Activated T-cell treated with anti-CD3 and anti-CD28 coated beads for 1 hour (primary cell): ENCODE measurements around the gene GATD1.
A peak's percentile ranks its signal among the peaks of the same experiment; 100 is the strongest.

Experiments
- DNase-seq: peaks from one replicate; pipeline ENCODE4 v3.0.0-alpha.2; 2020; ENCODE audit warnings: low read depth

The GATD1 gene, protein sequence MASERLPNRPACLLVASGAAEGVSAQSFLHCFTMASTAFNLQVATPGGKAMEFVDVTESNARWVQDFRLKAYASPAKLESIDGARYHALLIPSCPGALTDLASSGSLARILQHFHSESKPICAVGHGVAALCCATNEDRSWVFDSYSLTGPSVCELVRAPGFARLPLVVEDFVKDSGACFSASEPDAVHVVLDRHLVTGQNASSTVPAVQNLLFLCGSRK

DNA sequence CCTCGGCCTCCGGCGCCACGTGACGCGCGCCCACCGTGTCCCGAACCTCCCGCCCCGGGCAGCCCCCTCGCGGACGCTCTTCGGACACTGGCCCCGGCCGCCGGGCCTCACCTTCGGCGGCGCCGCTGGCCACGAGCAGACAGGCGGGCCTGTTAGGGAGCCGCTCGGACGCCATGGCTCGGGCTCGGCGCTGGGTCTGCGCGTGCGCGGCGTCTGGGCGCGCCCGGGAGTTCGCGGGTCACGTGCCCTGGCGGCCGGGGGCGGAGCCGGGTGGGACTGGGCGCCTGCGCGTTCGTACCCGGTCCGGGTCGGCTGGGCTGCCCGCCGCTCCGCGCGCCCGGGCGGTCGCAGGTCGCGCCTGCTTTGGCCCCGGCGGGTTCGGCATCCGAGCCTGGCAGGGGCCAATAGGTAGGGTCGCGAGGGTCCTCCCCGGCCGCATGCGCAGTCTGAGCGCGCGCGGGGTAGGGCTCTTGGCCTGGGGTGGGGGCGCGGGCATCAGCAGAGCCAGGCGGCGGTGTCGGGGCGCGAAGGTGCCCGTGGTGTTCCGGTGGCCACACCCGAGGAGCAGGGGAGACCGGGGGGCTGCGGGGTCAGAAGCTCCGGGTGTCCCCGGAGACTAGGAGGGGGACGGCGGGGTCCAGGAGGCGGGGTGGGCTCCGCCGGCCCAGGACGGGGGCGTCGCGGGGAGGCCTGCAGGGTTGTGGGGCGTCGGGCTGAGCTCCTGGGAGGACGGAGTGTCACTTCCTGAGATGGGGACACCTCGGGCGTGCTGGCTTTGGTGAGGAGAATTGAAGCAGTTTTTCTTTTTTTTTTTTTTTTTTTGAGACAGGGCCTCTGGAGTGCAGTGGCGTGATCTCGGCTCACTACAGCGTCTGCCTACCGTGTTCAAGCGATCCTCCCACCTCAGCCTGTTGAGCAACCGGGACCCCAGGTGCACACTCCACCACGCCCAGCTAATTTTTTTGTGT is at the start of gene GATD1:
Gene GATD1 (minus strand): TSS at position 200 of the 968 bp plus-strand sequence. CDS start 25 bp downstream, at position 175.
- peak; percentile 92 for DNase-seq

DNA sequence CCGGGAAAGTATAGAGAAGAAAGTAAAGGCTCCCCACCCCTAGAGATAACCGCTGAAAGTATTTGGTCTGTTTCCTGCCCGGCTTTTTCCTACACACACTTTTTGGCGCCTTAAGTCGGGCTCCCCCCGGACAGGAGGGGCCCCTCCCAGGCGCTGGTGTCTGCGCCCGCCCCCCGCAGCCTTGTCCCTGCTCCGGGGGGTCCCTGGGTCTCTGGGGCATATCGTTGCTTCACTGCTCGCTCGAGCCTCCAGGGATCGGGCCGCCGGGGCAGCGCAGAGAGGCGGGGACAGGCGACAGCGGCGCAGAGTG is 49.5 kb upstream of the GATD1 start:
- DNase-seq, result no peak

DNA sequence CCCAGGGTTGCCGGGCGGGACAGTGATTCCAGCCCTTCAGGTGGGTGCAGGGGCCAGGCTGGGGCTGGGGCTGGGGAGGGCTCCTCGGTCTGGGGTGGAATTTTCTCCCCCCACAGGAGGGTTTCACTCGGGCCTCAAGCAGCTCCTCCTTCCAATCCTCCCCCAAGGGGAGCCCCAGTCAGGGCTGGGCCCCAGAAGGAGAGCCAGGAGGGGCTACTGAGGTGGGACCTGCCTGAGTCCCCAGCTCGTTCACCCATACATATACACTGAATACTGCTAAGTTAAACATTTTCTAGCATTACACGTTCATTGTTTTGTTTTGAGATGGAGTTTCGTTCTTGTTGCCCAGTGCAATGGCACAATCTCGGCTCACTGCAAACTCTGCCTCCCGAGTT is 48.9 kb upstream of the GATD1 start:
- no peak for DNase-seq

DNA sequence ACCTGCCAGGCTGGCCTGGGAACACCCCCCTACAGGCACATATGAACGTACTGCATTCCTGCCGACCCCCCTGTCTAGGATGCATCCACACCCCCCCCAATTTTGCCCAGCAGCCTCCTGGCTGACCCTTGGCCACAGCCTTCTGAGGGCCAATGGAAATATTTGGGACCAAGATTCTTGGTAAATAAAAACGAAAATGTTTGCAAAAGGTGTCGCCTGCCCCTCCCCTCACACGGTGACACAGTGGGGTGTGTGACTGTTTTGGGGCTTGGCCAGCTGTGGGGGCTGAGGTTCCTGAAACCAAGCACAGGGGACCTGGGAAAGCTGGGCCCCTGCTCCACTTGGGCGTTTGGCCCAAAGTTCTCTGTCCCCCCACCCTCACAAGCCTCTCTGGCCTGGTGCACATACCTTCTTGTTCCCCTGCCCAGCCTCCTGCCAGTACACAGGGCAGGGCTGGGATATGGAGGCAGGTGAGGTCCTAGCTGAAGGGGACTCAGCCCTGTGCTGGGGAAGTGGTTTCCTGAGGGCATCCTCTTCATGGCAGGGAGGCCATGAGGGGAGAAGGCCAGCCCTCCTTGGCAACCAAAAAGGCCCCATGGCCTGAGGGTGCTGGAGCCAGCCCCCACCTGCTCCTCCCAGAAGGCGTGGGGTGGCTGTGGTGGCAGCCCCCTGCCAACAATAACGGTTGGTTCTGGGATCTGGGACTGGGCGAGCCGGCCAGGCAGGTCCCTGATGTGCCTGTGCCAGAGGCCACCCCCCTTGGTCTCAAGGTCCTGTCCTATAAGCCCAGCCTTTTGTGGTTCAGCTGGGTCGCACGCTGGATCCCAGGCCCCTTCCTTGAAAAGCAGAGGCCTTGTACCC is 48.3 kb upstream of the GATD1 start:
- DNase-seq, result no peak

DNA sequence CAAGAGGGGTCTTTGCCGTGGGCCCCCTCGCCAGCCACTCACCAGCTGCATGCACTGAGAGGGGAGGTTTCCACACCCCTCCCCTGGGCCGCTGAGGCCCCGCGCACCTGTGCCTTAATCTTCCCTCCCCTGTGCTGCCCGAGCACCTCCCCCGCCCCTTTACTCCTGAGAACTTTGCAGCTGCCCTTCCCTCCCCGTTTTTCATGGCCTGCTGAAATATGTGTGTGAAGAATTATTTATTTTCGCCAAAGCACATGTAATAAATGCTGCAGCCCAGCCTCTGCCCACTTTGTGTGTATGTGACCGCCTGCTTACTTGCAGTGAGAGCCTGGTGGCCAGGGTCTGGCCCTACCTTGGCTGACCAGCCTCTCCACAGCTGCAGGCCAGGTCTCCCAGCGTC is 47.7 kb upstream of the GATD1 start:
- no peak for DNase-seq

DNA sequence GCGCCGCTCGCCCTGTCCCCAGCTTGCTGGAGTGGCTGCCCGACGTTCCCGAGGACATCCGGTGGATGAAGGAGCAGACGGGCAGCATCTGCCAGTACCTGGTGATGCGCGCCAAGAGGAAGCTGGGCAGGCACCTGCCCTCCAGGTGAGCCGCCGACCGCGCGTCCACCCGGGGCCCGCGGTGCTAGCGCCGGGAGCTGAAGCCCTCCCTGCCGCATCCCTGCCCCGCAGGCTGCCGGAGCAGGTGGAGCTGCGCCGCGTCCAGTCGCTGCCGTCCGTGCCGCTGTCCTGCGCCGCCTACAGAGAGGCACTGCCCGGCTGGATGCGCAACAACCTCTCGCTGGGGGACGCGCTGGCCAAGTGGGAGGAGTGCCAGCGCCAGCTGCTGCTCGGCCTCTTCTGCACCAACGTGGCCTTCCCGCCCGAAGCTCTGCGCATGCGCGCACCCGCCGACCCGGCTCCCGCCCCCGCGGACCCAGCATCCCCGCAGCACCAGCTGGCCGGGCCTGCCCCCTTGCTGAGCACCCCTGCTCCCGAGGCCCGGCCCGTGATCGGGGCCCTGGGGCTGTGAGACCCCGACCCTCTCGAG is 47.1 kb upstream of the GATD1 start:
- DNase-seq, result no peak

DNA sequence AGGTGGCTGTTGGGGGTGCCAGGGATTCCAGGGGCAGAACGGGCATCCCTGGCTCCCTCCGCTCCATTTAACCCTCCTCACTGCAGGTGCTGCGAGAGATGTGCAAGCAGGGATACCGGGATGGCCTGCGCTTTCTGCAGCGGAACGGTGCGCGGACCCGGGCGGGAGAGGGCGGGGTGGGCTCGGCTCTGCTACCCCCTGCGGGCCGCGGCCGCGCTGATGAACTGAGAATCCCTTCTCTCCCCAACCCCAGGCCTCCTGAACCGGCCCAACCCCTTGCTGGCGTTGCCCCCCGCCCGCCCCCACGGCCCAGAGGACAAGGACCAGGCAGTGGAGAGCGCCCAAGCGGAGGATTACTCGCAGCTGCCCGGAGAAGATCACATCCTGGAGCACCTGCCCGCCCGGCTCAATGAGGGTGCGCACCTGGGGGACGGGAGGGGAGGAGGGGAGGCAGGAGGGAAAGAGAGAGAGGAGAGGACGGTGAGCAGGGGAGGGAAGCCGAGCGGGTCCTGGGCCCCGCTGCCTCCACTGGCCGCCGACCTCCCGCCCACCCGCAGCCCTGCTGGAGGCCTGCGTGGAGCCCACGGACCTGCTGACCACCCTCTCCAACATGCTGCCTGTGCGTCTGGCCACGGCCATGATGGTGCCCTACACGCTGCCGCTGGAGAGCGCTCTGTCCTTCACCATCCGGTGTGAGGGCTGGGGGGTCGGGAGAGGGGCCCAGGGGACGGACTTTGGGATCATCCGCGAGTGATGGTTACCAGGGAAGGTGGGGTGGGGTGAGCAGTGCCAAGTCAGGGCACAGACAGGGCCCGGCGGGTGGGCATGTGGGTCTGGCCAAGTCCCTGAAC is 46.4 kb upstream of the GATD1 start:
- DNase-seq, result no peak

DNA sequence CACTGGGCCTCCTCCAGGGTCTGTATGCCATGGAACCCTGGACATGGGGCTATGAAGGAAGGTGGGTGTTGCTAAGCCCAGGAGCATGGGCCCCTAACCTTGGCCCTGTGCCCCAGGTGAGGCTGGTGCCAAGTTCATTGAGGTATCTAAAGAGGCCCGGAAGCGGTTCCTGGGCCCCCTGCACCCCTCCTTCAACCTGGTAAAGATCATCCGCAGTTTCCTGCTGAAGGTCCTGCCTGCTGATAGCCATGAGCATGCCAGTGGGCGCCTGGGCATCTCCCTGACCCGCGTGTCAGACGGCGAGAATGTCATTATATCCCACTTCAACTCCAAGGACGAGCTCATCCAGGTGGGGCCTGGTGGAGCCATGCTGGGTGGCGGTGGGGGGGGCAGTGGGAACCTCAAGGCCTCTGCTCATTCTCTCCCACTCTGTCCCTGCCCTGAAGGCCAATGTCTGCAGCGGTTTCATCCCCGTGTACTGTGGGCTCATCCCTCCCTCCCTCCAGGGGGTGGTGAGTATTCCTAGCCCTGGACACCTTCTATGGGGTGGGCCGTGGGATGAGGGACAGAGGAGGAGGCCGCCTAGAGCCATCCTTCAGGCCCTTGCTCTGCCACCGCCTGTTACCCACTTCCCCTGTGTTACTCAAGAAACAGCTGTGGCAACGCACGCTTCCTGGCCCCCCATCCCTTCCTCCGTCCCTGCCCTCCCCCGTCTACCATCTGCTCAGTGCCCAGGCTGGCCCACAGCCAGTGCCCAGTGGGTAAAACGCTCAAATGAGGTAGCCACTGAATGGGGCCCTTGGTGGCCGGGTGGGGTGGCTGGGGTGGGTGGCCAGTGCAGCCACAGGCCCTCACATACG is 44.5 kb upstream of the GATD1 start:
- no peak for DNase-seq

DNA sequence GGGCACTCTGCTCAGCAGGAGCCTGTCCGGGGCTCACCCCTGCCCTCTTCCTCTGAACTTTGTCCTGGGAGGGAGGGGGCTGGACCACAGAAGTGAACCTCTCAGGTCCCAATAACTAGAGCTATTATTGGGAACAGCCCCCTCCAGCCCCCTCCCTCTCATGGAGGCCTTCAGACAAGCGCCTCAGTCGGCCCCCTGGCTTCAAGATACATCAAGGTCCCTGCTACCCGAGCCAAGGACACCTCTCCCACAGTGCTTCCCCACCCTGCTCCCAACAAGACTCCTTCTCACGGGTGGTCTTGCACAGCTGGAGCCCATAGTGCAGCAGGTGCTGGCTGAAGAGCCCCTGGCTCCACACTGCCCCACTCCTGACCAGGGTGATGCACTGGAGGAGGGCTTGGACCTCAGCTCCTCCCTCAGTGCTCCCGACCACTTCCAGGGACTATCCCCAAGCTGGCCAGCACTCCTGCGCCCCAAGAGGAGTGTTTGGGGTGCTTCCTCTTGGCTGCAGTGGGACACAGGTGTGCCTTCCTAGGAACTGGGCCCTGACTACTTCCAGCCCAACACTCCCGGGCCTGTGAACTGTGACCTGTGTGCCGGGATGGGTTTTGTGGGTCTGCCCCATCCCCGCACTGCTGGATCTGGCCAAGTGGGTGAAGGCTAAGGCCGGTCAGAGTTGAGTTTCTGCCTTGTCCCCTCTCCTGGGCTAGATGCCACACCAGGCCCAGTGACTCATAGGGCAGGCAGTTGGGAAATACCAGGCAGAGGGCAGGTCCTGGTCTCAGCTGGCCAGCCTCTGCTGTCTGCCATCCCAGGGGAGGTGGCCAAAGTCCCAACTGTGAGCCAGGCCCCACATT is 43.6 kb upstream of the GATD1 start:
- no peak for DNase-seq

DNA sequence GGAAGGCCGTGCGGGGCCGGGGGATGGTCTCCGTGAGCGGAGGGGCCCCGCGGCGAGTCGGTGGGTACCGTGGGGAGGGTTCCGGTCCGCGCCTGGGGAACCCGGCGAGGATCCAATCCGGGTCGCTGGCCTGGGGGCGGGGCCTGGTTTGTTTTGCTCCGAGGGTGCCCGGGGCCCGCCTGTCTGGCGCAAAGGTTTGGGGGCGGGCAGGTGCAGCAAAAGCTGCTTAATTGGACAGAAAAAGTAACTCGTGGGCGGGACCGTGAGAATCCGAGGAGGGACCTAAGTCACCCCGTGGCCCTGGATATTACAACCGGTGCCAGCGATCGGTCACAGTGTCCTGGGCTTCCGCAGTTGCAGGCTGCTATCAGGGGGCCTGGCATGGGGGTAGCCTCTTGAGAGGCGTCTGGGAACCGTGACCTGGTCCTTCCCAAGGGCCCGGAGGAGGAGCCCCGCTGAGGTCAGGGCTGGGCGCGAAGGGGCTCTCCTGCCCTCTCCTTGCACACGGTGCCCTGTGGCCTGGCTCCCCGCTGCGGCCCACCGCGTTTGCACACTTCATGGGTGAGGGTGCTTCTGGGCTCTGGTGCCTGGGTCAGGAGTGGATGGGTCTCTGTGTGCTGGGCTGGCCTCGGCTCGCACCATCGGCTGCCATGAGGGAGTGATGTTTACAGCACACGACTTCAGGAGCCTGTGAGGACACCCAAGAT is 42.8 kb upstream of the GATD1 start:
- DNase-seq, result peak; percentile 95

DNA sequence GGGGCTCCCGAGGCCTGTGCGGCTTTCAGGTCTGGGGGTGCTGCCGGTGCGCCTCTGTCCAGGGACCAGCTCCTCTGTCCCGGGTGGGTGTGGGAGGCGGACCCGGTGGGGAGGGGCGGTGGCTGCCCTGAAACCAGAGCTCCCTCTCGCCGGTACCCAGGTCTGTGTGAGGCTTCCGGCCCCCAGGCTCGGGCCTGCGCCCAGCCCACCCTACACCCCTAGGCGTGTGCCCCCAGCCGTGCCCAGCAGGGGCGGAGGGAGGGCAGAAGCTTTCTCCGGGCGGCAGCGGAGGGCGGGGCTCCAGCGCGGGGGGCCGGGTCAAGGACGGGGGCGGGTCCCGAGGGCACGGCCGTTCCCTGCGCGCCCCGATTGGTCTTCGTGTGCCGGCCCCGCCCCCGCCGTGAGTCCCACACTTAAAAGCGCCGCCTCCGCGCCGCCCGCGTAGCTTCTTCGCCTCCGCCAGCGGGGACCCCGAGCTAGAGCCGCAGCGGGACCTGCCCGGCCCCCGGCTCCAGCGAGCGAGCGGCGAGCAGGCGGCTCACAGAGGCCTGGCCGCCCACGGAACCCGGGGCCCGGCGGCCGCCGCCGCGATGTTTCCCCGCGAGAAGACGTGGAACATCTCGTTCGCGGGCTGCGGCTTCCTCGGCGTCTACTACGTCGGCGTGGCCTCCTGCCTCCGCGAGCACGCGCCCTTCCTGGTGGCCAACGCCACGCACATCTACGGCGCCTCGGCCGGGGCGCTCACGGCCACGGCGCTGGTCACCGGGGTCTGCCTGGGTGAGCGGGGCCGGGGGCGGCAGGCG is 42.0 kb upstream of the GATD1 start:
- DNase-seq, result peak; percentile 93

DNA sequence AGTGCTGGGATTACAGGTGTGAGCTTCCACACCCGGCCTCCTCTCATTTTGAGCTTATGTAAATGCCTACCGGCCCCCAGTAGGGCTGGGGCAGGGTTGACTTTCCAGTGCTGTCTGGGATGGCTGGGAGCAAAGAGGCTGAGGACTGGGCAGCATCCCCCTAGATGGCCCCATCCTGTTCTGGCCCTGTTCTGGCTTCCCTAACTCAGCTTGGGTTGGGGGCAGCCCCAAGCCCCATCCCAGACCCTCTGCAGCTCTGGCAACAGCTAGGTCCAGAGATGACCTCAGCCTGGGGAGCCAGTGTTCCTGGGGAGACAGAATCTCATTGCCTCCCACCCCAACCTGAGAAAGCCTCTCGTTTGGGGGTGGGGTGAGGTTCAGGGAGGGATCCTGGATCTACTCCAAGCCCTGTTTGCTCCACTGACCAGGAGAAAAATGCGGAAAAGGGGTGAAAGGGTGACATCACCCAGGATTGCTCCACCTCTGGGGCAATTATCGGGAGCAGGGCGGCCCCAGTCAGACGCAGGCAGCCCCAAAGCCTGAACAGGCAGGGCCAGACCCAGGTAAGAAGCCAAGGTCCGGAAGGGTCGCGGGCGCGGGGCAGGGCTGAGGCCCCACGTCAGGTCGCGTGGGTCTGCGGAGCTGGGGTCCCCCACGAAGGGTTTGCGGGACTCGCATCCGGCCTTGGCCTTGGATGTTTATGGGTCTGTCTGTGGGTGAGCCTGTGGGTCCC is 41.3 kb upstream of the GATD1 start, which contains the start of gene PNPLA2:
Gene PNPLA2 (plus strand): TSS at position 519 of the 733 bp plus-strand sequence. CDS start 805 bp downstream, outside the sequence.
- no peak for DNase-seq

DNA sequence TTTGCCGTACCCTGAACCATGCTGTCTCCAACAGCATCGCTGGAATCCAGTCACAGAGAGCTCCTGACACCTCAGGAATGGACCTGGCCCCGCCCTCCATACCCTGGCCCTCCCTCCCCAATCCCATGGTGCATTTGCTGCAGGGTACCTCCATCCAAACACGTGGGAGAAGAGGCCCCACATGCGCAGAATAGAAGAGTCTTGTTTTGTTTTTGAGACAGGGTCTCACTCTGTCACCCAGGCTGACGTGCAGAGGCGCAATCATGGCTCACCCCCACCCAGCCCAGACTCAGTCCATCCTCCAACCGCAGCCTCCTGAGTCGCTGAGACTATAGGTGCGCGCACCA is 39.1 kb upstream of the GATD1 start:
- no peak for DNase-seq

DNA sequence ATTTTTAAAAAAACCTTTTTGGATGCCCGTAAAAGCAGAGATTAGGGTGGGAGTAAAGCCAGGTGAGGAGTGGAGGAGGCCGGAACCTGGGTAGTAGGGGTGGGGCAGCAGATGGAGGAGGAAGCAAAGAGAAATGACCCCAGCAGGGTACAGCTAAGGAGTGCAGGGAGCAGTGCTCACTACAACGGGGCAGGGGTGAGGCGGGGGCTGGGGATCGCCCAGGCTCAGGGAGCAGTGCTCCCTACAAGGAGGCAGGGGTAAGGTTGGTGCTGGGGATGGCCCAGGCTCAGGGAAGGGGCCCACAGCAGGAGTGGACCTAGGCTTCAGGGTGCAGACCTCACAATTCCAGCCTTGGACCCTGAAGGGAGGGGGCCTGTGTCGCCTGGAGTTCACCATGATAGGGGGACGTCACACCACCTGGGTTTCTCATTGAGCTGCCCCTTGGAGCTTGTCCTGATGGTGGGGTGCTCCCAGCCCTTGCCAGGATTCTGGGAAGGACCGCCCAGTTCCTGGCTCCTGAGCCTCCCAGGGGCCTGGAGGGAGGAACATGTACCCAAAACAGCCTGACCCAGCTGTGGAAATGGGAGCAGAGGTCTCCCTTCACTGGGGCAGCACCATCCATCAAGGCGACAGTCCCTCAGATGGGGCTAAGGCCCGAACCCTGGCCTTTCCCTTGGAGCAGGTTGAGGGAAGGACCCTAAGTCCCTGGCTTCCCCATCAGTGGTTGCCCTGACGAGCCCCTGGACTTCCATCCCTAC is 38.6 kb upstream of the GATD1 start:
- no peak for DNase-seq

DNA sequence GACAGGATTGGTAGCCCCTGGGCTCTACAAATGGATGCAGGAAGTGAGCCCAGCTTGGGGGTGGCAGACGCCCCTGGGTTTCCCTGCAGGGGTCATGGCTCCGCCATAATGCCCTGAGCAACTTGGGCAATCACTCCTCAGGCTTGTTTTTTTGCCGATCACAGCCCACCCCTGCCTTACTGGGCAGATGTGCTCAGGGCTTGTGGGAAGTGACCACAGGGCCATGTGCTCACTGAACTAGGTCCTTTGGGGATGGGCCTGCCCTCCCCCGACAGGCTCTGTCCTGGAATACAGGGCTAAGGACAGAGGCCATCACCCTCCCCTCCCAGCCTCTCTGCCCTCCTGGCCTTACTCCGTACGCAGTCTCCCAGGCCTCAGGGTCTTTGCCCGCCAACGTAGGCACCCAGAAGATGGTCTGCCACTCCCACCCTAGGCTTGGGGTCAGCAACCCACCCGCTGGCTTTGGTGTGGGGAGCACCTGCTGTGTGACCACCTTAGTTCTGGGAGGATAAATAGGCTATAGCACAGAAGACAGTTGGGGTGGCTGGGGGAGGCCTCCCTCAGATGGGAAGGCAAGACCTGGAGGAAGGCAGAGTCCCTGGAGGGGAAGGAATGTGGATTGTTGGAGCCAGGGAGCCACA is 36.3 kb upstream of the GATD1 start:
- no peak for DNase-seq

DNA sequence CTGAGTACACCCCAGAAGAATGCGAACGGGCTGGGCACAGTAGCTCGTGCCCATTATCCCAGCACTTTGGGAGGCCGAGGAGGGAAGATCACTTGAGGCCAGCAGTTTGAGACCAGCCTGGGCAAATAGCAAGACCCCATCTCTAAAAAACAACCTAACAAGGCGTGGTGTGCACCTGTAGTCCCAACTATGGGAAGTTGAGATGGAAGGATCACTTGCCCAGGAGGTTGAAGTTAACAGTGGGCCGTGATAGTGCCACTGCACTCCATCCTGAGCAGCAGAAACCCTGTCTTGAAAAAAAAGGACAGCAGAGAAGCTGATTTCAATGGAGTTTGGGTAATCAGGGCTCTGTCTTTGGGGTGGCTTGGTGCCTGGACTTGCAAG is 35.8 kb upstream of the GATD1 start:
- no peak for DNase-seq
